Measurements from ENCODE around the gene TMPRSS13.

DNA sequence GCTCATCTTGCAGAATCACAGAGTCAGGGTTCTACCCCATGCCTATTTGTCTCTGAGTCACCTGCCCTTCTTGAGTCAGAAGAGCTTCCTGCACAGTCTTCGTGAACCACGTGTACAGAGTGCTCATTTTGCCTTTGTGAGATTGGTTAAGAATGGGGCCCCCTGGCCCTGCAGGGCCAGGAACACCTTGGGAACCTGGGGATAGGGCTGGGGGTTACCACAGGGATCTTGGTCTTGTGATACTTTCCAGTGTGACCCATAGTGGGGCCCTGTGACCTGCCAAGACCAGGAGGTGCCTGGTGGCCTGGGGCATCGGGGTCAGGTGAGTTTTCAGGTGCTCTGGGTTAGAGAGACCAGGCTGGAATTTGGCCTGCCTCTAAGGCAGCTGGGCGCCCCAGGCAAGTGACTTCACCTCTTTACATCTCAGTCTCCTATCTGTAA lies 9.4 kb downstream of the TMPRSS13 start:
- TF ChIP-seq TCF12 (IDR thresholded peaks at IDR 0.05), result no peak
- no peak for TF ChIP-seq TCF12 (CRISPR knock-in tag; IDR thresholded peaks at IDR 0.05)
- no peak for TF ChIP-seq MYC (CRISPR knock-in tag; IDR thresholded peaks at IDR 0.05; ENCODE audit: borderline replicate concordance)
- no peak for TF ChIP-seq HMG20B (CRISPR knock-in tag; conservative IDR thresholded peaks at IDR 0.05)
- no peak for TF ChIP-seq POLR2A (IDR thresholded peaks at IDR 0.05; ENCODE audit: insufficient read depth in 1 of 2, low read depth in 2 of 2, low read length in 2 of 2)
- TF ChIP-seq POGZ (CRISPR knock-in tag; IDR thresholded peaks at IDR 0.05), result no peak
- TF ChIP-seq, protein P1, sequence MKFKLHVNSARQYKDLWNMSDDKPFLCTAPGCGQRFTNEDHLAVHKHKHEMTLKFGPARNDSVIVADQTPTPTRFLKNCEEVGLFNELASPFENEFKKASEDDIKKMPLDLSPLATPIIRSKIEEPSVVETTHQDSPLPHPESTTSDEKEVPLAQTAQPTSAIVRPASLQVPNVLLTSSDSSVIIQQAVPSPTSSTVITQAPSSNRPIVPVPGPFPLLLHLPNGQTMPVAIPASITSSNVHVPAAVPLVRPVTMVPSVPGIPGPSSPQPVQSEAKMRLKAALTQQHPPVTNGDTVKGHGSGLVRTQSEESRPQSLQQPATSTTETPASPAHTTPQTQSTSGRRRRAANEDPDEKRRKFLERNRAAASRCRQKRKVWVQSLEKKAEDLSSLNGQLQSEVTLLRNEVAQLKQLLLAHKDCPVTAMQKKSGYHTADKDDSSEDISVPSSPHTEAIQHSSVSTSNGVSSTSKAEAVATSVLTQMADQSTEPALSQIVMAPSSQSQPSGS (CRISPR knock-in tag; IDR thresholded peaks at IDR 0.05), result no peak

Measured in HepG2 (cell line).